ENCODE measurements around the gene RPUSD1. TPM values are rescaled to one million over a fixed set of nuclear protein-coding genes. Genes with fewer than 3 reads are reported as not detected.
A peak's percentile ranks its signal among the peaks of the same experiment; 100 is the strongest.

The RPUSD1 gene
- total and polyA plus RNA-seq, 8 donors: 9.0 to 43.7 (median 20.1) TPM

DNA sequence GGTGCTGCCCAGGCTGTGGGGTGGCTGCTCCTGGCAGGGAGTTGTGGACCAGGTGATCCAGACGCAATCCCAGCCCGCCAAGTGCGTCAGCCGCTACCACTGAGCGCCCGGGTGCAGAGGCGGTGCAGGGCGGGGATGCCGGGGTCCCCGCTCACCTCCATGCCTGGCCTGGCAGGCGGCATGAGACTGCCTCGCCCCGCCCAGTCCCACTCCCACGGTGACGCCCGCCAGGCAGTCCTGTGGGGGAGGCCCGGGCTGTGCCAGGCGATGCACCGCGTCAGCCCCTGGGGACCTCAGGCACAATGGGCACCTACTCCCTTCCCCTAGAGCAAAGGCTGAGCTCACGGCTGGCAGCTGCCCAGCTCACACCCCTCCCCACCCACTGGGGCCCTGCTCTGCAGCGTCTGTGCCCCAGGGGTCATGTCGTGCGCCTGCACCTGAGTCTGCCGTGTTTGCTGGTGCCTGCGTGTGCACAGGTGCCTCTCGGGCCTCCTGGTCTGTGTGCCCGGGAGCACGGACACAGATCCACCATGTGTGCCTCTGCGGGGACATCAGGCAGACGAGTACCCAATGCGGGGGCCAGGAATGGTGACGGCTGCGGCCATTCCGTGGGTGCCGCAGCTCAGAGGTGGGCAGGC is 5.3 kb downstream of the RPUSD1 start:
- peaks cover 0 to 53% (median 14%) of the 10 kb centered on the region in 3 donors for H3K27me3 ChIP-seq
- WGBS, 5 donors: 0 to 44% (median 32%) methylated on average over 2 to 36 of the region's 36 CpGs
- peaks cover 16 to 49% (median 40%) of the 10 kb centered on the region in 4 donors for H3K4me1 ChIP-seq
- intact Hi-C loops (cut with DNase I; ENCODE audit: low total_unique reads): loop anchor here (5.0 kb wide), 1 partner anchor 71 kb away; no protein-coding TSS in a partner anchor
- DNase-seq: peak; percentile 69 to 81
- peak overlapping the region in 1 of 4 donors; percentile 6 for H3K4me3 ChIP-seq
- no peaks in the 10 kb centered on the region for H3K9me3 ChIP-seq
- H3K36me3 ChIP-seq: peaks cover 6 to 22% (median 16%) of the 10 kb centered on the region in 4 donors
- TF ChIP-seq POLR2A (IDR thresholded peaks at IDR 0.05) (no peak), POLR2AphosphoS5 (IDR thresholded peaks at IDR 0.05) (peak in 1 of 3 donors; percentile 4), EP300 (IDR thresholded peaks at IDR 0.05) (no peak)
- TF ChIP-seq, protein P1, sequence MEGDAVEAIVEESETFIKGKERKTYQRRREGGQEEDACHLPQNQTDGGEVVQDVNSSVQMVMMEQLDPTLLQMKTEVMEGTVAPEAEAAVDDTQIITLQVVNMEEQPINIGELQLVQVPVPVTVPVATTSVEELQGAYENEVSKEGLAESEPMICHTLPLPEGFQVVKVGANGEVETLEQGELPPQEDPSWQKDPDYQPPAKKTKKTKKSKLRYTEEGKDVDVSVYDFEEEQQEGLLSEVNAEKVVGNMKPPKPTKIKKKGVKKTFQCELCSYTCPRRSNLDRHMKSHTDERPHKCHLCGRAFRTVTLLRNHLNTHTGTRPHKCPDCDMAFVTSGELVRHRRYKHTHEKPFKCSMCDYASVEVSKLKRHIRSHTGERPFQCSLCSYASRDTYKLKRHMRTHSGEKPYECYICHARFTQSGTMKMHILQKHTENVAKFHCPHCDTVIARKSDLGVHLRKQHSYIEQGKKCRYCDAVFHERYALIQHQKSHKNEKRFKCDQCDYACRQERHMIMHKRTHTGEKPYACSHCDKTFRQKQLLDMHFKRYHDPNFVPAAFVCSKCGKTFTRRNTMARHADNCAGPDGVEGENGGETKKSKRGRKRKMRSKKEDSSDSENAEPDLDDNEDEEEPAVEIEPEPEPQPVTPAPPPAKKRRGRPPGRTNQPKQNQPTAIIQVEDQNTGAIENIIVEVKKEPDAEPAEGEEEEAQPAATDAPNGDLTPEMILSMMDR (IDR thresholded peaks at IDR 0.05): no peak
- peak overlapping the region in 3 of 5 donors; percentile 17 to 42 (median 20) for H3K27ac ChIP-seq

- H3K9me3 ChIP-seq: no peaks in the 10 kb centered on the region
- WGBS, 5 donors: 40 to 59% (median 57%) methylated on average over 6 of the region's 6 CpGs
- peaks cover 0 to 56% (median 14%) of the 10 kb centered on the region in 3 donors for H3K27me3 ChIP-seq
- DNase-seq: no peak
- H3K4me1 ChIP-seq: peaks cover 11 to 44% (median 34%) of the 10 kb centered on the region in 4 donors
- H3K27ac ChIP-seq: peak overlapping the region in 1 of 5 donors; percentile 42
- no peak overlapping the region for H3K4me3 ChIP-seq
- intact Hi-C loops (cut with DNase I; ENCODE audit: low total_unique reads): loop anchor here (5.0 kb wide), 1 partner anchor 70 kb away; no protein-coding TSS in a partner anchor
- no peak for TF ChIP-seq EP300 (IDR thresholded peaks at IDR 0.05)
- no peak for TF ChIP-seq POLR2A (IDR thresholded peaks at IDR 0.05)
- TF ChIP-seq, protein P1 (IDR thresholded peaks at IDR 0.05): no peak
- TF ChIP-seq POLR2AphosphoS5 (IDR thresholded peaks at IDR 0.05): no peak
- peaks cover 6 to 21% (median 16%) of the 10 kb centered on the region in 4 donors for H3K36me3 ChIP-seq
Measured at GRCh38 chr16:782258-782657, 5.9 kb downstream of the RPUSD1 start.

DNA sequence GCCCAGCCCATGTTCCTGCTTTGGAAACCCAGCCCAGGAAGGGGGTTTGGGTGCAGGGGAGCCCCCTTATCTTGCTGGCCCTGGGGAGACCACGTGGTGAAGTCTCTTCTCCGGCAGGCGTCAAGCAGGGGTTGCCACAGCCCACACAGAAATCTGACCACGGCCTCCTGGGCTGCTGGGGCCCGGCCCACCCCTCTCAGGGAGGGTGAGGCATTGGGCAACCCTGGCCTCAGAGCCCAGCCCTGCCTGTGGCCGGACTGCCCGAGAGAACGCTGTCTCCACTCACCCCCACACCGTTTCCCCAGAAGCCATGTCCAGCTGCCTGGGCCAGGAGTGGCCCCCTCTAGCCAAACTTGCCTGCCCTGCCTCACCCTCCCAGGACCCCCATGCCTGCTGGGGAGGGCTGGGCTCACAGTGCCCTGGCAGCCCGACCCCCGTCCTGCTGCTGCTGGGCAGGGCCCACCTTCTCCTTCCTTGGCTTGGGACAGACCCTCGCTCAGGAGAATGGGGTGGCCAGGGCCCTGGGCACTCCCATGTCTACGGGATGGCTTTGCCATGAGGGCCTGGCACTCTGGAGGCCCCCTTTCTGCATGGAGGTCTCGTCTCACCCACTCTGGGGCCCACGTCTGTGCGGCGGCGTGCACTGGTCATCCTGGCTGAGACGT is 6.7 kb downstream of the RPUSD1 start:
- TF ChIP-seq, protein P1 (IDR thresholded peaks at IDR 0.05): no peak
- TF ChIP-seq POLR2A (IDR thresholded peaks at IDR 0.05): no peak
- no peak for TF ChIP-seq POLR2AphosphoS5 (IDR thresholded peaks at IDR 0.05)
- TF ChIP-seq EP300 (IDR thresholded peaks at IDR 0.05): no peak
- H3K9me3 ChIP-seq: no peaks in the 10 kb centered on the region
- intact Hi-C loops (cut with DNase I; ENCODE audit: low total_unique reads): loop anchor here (5.0 kb wide), 1 partner anchor 69 kb away; no protein-coding TSS in a partner anchor
- H3K4me3 ChIP-seq: no peak overlapping the region
- no peak overlapping the region for H3K27ac ChIP-seq
- 75 to 85% (median 78%) methylated on average over 16 to 19 of the region's 19 CpGs for WGBS, 5 donors
- H3K27me3 ChIP-seq: peaks cover 0 to 62% (median 14%) of the 10 kb centered on the region in 3 donors
- H3K36me3 ChIP-seq: peaks cover 6 to 14% (median 9%) of the 10 kb centered on the region in 4 donors
- no peak for DNase-seq
- H3K4me1 ChIP-seq: peaks cover 4 to 36% (median 27%) of the 10 kb centered on the region in 4 donors

- Histone ChIP-seq H3K27me3 (peaks cover 0 to 74% (median 14%) of the 10 kb centered on the region in 3 donors), H3K4me1 (peaks cover 4 to 27% (median 23%) of the 10 kb centered on the region in 4 donors), H3K36me3 (peaks cover 0 to 2% (median 0%) of the 10 kb centered on the region in 4 donors), H3K9me3 (no peaks in the 10 kb centered on the region), H3K27ac (no peak overlapping the region), H3K4me3 (no peak overlapping the region)
- intact Hi-C loops (cut with DNase I; ENCODE audit: low total_unique reads): loop anchor here (5.0 kb wide), 1 partner anchor 68 kb away; no protein-coding TSS in a partner anchor
- TF ChIP-seq POLR2AphosphoS5 (IDR thresholded peaks at IDR 0.05) (no peak), POLR2A (IDR thresholded peaks at IDR 0.05) (no peak), EP300 (IDR thresholded peaks at IDR 0.05) (no peak)
- TF ChIP-seq, protein P1 (IDR thresholded peaks at IDR 0.05): no peak
- DNase-seq: no peak
- WGBS, 5 donors: 84 to 92% (median 91%) methylated on average over 16 of the region's 16 CpGs
Measured at GRCh38 chr16:780296-780695, 7.9 kb downstream of the RPUSD1 start.

Measured in stomach (tissue), 9 donors.